Activated CD8-positive, alpha-beta memory T cell treated with anti-CD3 and anti-CD28 coated beads for 24 hours (primary cell): ENCODE results near the gene CIDEC.

Source experiments
- DNase-seq: peaks from one replicate; pipeline ENCODE4 v3.0.0-alpha.2; 2020

CIDEC gene

GRCh38 chr3:9879830-9880549 lies at the start of gene CIDEC:
Gene CIDEC, minus strand, starts transcription at chr3:9880253. Its CDS starts 1,767 bp downstream, at chr3:9878486.
- no peak for DNase-seq

- no peak for DNase-seq
These were observed 48.1 kb upstream of the CIDEC start for GRCh38 chr3:9928158-9928557.

DNA sequence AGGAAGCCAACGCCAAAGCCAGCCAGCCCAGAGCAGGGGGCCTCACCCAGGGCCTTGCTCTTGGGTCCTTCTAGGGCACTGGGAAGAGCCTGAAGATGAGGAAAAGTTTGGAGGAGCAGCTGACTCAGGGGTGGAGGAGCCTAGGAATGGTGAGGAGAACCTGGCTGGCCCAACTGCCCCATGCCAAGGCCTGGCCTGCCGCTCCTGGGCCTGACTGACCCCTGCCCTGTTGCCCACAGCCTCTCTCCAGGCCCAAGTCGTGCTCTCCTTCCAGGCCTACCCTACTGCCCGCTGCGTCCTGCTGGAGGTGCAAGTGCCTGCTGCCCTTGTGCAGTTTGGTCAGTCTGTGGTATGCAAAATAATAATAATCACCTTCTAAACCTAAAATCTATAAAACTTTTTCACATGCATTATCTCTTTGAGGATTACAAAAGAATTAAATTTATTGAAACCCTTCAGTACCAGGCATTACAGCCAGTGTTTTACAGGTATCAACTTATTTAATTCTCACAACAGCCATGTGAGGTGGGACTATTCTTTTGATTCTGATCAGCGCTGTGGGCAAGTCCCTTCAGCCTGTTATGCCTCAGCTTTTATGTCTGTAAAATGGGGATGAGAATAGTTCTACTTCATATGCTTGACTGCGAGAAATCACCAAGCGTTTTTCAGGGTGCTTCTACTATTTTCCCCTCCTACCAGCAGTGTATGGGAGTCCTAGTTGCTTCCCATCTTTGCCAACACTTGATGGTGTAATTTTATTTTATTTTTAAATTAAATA lies 38.4 kb upstream of the CIDEC start:
- no peak for DNase-seq

GRCh38 chr3:9917820-9918219 lies 37.8 kb upstream of the CIDEC start:
- no peak for DNase-seq

GRCh38 chr3:9916734-9917680 lies 37.0 kb upstream of the CIDEC start, which contains the start of gene IL17RC:
Gene IL17RC, plus strand, starts transcription at chr3:9917098. Its CDS starts 218 bp downstream, at chr3:9917316.
- DNase-seq: peak; percentile 73

- DNase-seq: no peak
These were observed 36.3 kb upstream of the CIDEC start for GRCh38 chr3:9916346-9916733.

DNA sequence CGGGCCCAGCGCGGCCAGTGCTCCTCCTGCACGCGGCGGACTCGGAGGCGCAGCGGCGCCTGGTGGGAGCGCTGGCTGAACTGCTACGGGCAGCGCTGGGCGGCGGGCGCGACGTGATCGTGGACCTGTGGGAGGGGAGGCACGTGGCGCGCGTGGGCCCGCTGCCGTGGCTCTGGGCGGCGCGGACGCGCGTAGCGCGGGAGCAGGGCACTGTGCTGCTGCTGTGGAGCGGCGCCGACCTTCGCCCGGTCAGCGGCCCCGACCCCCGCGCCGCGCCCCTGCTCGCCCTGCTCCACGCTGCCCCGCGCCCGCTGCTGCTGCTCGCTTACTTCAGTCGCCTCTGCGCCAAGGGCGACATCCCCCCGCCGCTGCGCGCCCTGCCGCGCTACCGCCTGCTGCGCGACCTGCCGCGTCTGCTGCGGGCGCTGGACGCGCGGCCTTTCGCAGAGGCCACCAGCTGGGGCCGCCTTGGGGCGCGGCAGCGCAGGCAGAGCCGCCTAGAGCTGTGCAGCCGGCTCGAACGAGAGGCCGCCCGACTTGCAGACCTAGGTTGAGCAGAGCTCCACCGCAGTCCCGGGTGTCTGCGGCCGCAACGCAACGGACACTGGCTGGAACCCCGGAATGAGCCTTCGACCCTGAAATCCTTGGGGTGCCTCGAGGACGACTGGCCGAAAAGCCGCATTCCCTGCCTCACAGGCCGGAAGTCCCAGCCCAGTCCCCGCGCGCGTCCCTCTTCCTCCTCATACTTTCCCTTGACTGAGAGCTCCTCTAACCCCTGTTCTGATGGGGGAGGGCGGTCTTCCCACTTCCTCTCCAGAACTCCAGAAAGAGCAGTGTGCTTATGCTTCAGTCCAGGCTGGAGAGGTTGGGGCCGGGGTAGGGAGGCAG lies 35.4 kb upstream of the CIDEC start:
- DNase-seq: peak; percentile 77

DNA sequence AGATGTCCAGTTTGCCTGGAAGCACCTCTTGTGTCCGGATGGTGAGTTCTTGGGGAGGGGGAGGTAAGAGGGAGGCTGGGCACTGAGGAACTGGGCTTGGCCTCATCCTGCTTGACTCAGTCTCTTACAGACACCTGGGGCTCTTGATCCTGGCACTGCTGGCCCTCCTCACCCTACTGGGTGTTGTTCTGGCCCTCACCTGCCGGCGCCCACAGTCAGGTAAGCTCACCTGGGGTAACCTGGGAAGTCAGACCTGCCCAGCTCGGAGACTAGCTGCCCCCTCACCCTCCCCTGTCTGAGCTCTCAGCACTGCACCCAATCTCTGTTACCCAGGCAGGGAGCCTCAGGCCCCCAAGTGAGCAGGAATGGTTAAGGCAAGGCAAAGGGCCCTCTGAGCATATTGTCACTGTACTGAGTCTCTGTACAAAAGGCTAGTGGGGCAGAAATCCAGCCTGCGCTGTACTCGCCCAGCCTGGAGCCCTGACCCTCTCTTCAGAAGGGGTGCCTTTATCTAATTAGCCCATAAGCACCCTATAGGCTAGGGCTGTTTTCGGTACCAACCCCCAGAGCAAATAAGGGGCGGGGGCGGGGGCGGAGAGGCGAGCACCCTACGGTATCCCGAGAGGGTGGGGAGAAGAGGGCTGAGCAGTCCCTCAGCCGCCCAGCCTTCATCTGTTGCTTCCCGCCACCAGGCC lies 34.7 kb upstream of the CIDEC start:
- DNase-seq: no peak

DNA sequence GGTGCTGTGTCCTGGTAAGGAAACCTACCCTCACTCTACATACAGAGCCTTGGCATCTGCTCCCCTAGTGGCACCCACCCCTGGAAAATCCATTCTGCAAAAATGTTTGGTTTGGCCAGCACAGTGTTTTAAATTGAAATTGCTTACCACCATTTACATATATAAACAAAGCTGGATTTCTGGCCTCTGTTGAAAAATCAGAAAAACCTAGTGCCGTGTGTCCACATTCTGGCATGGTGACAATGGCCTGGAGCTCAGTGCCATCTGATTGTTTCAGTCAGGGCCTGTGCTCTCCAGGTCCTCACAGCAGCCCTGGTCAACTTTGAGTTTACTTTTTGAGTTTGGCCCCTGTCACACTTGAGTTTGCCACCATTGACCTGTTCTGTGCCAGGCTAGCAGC lies 34.0 kb upstream of the CIDEC start:
- no peak for DNase-seq

DNA sequence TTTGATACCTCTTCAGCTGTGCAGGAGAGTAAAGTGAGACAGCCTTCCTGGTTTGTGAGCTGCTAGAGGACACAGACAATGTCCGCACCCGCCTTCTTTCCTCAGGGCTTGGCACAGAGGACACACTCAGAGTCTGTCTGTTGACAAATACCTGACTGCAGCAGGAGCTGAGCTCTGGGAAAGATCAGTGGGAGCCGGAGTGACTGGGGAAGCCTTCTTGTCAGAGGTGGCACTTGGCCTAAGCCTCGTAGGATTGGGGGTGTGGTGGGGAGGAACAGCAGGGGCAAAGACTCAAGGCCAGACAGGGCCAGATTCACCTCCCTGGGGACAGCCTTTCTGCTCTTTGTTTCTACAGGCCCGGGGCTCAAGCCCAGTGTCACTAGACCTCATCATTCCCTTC lies 33.5 kb upstream of the CIDEC start:
- no peak for DNase-seq

DNA sequence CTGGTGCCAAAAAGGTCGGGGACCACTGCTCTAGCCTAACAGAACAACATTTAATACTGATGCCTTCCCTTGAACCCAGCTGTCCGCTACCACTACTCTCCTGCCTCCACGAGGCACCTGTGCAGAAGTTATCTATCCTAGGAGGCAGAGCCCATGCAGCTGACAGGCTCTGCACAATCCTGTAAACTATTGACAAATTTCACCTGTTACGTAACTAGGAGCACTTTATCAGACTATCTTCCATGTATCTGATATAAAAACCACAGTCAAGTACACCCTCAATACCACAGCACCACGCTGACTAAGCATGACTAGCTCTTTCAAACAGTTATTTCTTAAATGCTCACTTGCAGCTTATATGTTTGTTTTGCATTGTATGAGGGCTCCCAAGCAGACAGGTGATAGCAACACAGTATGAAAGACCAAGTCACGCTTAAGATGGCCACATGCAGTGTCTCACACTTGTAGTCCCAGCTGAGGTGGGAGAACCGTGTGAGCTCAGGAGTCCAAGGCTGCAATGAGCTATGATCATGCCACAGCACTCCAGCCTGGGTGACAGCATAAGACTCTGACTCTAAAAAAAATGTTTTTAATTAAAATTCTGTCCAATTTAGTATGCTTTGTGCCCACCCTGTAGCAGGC lies 32.4 kb upstream of the CIDEC start:
- DNase-seq: no peak

GRCh38 chr3:9911863-9912262 lies 31.8 kb upstream of the CIDEC start:
- no peak for DNase-seq

DNA sequence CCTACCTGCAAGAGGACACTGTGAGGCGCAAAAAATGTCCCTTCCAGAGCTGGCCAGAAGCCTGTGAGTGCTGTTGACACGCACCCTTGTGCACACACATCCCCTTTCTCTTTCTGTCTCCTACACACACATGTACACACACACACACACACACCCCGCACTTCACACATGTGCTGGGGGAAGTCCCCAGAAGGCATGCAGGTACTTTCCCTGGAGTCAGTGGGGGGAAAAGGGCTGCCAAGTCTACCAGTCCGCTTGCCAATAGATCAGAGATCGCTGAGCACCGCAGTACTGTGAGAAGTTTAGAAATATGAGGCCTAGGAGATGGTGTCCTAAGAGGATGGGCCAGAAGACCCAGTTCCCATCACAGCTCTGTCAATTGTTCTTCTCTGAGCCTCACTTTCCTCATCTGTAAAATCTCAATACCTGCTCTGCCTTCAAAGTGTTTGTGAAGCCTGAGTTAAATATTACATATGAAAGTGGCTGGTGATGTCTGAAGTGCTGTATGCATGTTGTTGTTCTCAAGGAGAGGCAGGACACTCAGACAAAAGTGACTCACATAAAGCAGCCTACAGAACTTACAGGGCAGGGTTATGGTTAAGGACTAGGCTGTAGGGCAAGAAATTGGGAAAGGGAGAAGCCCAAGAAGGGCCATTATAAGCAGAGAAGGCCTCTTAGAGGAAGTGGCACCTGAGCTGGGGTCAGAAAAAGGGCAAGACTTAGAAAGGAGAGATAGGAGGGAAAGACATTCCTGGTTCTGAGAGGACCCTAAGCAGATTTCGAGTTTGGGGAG lies 29.4 kb upstream of the CIDEC start:
- DNase-seq: no peak

DNA sequence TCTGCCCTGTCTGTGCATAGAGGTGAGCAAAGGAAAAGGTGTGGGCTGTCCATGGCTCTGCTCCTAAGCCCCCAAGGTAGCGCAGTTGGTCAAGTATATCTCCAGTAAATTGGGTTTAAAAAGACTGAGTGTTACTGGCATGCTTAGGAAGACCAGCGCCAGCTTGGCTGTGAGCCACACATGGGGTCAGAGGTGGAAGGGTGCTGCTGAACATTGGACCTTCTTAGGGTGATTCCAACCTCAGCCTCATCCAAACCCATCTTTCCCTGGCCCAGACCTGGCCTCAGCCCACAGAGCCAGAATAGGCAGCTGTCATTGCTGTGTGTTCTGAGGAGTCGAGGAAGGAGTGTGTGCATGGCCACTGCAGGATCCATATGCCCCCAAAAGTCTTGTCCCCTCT lies 28.2 kb upstream of the CIDEC start:
- DNase-seq: no peak

DNA sequence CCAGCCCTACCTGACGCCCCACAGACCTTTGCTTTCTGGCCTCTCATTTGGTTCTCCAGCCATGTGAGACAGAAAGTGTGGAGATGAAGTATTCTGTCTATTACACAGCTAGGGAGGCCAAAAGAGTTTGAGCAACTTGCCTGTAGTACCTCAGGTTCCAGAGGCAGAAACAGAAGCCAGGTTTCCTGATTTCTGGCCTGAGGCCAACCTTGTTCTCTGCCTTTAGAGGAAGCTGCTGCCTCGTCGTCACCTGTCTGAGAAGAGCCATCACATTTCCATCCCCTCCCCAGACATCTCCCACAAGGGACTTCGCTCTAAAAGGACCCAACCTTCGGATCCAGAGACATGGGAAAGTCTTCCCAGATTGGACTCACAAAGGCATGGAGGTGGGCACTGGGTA lies 26.4 kb upstream of the CIDEC start:
- DNase-seq: no peak

GRCh38 chr3:9903904-9904303 lies 23.9 kb upstream of the CIDEC start:
- no peak for DNase-seq

- DNase-seq: no peak
These were observed 23.2 kb upstream of the CIDEC start for GRCh38 chr3:9903238-9903624.

DNA sequence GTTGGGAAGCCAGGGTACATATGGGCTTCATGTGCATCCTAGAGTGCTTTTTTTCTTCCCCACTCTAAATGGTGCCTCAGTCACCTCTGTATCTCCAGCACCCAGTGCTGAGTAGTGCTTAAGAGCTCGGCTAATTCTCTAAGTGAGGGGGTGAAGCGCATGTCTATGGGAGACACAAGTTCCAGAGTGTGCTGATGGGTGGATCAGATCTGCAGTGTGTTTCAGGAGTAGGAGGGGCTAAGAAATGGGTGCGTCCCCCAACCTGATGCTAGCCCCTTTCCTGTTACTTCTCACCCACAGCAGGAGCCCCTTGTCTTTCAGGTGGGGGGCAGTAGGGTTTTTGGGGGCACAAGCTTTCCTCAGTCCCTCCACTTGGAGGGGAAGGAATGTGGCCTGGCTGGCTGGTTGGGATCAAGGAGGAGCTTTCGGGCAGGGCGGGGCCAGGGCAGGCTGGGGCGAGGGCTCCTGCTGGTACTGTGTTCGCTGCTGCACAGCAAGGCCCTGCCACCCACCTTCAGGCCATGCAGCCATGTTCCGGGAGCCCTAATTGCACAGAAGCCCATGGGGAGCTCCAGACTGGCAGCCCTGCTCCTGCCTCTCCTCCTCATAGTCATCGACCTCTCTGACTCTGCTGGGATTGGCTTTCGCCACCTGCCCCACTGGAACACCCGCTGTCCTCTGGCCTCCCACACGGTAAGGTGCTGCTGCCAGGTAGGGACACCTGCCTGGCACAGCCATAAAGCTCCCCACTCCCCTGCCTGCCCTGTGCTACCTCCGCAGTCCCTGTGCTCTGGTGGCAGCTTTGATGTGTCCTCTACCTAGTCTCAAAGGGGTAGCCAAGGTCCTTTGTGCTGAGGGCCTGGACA lies 22.6 kb upstream of the CIDEC start, which contains the start of gene IL17RE:
IL17RE (plus strand) TSS at position 477 of the 866 bp plus-strand sequence; CDS start at position 562, 85 bp downstream.
- DNase-seq: peak; percentile 61

GRCh38 chr3:9901967-9902366 lies 21.9 kb upstream of the CIDEC start:
- DNase-seq: peak; percentile 64
